Panc1 (cell line): Measurements from ENCODE around the gene TJAP1.

Experiments used
- POLR2AphosphoS5 ChIP-seq: IDR thresholded peaks from 2 replicates; pipeline ENCODE4 v1.6.1; 2012; ENCODE audit warnings: mild to moderate bottlenecking, low read depth, low read length, moderate library complexity
- SIN3A ChIP-seq: IDR thresholded peaks from 2 replicates; pipeline ENCODE4 v1.6.1; 2012; ENCODE audit warnings: low read depth, mild to moderate bottlenecking, low read length, moderate library complexity, borderline replicate concordance; ENCODE audit not compliant: insufficient read depth
- TF ChIP-seq, protein P1 (sequence below): fragments of 450-650 bp; IDR thresholded peaks from 2 replicates; pipeline ENCODE4 v1.5.1; 2017; ENCODE audit warnings: mild to moderate bottlenecking

DNA sequence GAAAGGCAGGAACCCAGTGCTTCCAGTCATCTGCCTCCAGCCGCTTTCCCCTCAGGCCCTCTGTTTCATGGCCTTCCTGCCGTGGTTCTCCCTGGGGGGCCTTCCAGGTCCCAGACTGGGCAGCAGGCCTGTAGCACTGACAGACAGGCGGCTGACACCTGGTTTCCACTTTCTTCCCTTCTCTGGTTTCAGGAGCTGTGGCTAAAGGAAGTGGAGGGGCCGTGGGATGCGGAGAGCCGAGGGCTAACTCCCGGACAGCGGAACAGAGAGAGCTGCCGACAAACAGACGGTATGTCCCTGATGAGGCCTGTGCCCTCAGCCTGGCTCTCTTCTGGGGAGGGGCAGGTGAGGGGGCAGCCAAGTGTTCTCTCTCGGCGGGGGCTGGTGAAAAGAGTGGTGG lies 20.3 kb downstream of the TJAP1 start:
- TF ChIP-seq POLR2AphosphoS5 (no peak), SIN3A (no peak)
- TF ChIP-seq, protein P1, sequence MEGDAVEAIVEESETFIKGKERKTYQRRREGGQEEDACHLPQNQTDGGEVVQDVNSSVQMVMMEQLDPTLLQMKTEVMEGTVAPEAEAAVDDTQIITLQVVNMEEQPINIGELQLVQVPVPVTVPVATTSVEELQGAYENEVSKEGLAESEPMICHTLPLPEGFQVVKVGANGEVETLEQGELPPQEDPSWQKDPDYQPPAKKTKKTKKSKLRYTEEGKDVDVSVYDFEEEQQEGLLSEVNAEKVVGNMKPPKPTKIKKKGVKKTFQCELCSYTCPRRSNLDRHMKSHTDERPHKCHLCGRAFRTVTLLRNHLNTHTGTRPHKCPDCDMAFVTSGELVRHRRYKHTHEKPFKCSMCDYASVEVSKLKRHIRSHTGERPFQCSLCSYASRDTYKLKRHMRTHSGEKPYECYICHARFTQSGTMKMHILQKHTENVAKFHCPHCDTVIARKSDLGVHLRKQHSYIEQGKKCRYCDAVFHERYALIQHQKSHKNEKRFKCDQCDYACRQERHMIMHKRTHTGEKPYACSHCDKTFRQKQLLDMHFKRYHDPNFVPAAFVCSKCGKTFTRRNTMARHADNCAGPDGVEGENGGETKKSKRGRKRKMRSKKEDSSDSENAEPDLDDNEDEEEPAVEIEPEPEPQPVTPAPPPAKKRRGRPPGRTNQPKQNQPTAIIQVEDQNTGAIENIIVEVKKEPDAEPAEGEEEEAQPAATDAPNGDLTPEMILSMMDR: no peak
